ENCODE measurements around the gene KHSRP.
"Not testable (repeated sequence)": the region's sequence is repeated elsewhere in the genome, so short reads cannot be mapped to it uniquely, and the experiment has no call there.

Gene KHSRP

GRCh38 chr19:6416658-6417405 is 7.8 kb downstream of the KHSRP start:
- DNase-seq: peak; percentile 45

GRCh38 chr19:6415591-6416190 is 8.9 kb downstream of the KHSRP start:
- DNase-seq: no peak

- peak; percentile 52 for DNase-seq
These were observed 9.6 kb downstream of the KHSRP start for GRCh38 chr19:6414793-6415590.

- DNase-seq: peak; percentile 66
These were observed 10.6 kb downstream of the KHSRP start for GRCh38 chr19:6413721-6414643.

- DNase-seq: no peak
These were observed 11.3 kb downstream of the KHSRP start for GRCh38 chr19:6413291-6413690.

- peak; percentile 78 for DNase-seq
These were observed 12.0 kb downstream of the KHSRP start for GRCh38 chr19:6412447-6413091.

- DNase-seq: no peak
These were observed 12.6 kb downstream of the KHSRP start for GRCh38 chr19:6412061-6412446.

- no peak for DNase-seq
These were observed 15.3 kb downstream of the KHSRP start for GRCh38 chr19:6409346-6409745.

- DNase-seq: no peak
These were observed 18.2 kb downstream of the KHSRP start for GRCh38 chr19:6406401-6406800.

- no peak for DNase-seq
These were observed 21.6 kb downstream of the KHSRP start for GRCh38 chr19:6402837-6403608.

- no peak for DNase-seq
These were observed 22.6 kb downstream of the KHSRP start for GRCh38 chr19:6402058-6402457.

- DNase-seq: not testable (repeated sequence)
These were observed 24.3 kb downstream of the KHSRP start for GRCh38 chr19:6400062-6400944.

GRCh38 chr19:6396305-6396704 is 28.3 kb downstream of the KHSRP start:
- DNase-seq: no peak

- DNase-seq: no peak
These were observed 29.8 kb downstream of the KHSRP start for GRCh38 chr19:6394831-6395230.

- no peak for DNase-seq
These were observed 30.6 kb downstream of the KHSRP start for GRCh38 chr19:6393983-6394412.

GRCh38 chr19:6393074-6393982 is 31.3 kb downstream of the KHSRP start, which contains the start of gene GTF2F1:
Gene GTF2F1 (minus strand): TSS chr19:6393164. CDS start chr19:6392995, 169 bp downstream.
- DNase-seq: peak; percentile 96

- no peak for DNase-seq
These were observed 32.2 kb downstream of the KHSRP start for GRCh38 chr19:6392221-6393073.

GRCh38 chr19:6387372-6387771 is 37.2 kb downstream of the KHSRP start:
- DNase-seq: no peak

Measured in islet precursor cell (in vitro differentiated cells).